GM21528 (cell line): ENCODE measurements around the gene PRKCA.

Experiments used
- ATAC-seq: cut with Tn5 transposase; IDR thresholded peaks from one replicate; pipeline ENCODE4 v1.9.1; 2021; ENCODE audit warnings: mild to moderate bottlenecking, moderate library complexity; ENCODE audit not compliant: unreplicated experiment, low FRiP score

PRKCA gene

DNA sequence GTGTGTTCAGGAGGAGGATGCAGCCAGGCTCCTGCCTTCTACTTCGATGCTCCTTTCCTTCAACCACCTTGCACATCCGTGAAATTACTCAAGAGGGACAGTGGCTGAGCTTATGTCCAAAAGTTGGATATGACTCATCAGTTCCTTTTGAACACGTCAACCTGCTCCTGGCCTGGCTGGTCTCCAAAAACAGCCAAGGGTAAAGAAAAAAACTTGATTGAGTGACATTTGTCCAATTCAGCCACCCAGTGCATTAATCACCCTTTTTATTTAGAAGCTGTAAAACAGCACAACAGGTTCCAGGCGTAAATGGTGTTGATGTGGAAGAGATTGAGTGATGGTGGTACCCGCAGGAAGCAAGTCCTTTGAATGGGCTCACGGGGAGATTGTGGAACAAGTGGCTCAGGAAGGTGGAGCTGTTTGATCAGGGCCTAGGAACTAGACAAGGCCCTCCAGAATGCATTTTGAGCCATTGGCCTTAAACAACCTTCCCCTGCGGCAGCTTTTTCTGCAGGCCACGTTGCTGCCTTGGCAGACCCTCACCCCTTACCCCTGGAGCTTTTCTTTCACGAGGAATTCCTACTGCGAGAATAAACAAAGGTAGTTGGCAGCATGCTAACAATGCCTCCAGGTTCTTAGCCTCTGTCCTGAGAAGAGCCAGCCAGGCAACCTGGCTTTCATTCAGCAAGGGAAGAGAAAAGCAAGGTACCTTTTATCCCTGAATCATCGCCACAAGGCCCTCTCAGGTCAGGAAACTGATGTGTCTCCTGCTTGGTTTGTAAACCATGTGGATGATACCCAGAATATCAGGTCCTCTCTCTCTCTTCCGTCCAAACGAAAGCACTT lies 359.2 kb downstream of the PRKCA start:
- ATAC-seq = no peak

- no peak for ATAC-seq
These were observed 360.1 kb downstream of the PRKCA start for GRCh38 chr17:66662496-66662895.

DNA sequence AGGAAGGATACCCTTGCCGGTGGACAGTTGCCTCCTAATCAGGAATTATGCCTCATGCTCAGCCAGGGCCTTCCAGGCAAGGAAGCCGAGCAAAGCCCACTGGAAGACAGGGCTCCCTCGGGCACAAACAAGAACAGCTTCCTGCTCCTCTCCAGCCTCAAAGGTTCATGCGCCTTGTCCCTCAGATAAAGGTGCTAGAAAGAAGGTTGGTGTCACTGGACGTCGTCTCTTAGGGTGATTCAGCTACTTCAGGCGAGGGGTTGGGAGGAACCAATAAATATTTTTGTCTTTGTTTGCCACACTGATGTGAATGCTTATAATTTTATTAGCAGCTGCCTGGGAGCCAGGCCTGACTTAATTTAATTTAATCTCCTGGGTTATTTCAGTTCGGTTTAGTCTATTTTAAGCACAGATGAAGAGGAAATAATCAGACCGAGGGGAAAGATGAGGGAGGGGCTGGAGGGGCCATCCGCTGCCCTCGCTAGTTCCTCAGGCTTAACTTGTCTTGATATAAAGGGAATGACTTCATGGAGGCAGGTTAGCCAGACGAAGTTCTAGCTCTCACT lies 360.7 kb downstream of the PRKCA start:
- ATAC-seq = no peak

DNA sequence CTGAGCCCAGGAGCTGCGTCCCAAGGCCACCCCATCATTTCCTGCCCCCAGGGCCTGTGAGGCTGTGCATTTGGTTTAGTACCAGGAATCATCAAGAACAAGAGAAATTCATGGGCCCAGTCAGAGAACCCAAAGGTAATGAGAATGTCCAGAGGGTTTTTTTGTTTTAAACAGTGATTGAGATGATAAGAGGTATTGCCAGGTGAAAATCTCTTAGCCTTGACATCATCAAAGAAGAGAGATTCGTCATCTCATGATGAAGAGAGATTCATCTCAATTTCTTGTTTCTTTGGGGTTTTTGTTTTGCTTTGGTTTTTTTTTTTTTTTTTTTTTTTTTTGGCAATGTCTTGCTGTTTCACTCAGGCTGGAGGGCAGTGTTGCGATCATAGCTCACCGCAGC lies 361.9 kb downstream of the PRKCA start:
- no peak for ATAC-seq

DNA sequence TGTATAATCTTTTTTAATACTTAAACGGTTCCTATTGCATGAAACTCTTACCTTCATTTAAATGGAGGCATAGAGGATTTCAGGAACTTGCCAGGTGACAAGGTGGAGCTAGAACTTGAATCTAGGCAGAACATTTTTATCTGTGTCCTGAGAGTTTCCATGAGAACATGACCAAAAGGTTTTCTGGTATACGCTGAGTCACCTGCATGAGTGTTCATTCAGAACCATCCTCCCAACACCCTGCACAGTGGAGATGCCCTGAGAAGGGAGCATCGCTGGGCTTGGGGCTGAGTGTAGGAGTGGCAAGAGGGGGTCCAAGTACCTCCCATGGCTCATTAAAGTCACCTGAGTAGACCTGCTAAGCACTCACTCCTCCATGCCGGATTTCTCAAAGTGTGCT lies 362.8 kb downstream of the PRKCA start:
- ATAC-seq = no peak

GRCh38 chr17:66667090-66667489 lies 364.7 kb downstream of the PRKCA start:
- ATAC-seq = no peak

DNA sequence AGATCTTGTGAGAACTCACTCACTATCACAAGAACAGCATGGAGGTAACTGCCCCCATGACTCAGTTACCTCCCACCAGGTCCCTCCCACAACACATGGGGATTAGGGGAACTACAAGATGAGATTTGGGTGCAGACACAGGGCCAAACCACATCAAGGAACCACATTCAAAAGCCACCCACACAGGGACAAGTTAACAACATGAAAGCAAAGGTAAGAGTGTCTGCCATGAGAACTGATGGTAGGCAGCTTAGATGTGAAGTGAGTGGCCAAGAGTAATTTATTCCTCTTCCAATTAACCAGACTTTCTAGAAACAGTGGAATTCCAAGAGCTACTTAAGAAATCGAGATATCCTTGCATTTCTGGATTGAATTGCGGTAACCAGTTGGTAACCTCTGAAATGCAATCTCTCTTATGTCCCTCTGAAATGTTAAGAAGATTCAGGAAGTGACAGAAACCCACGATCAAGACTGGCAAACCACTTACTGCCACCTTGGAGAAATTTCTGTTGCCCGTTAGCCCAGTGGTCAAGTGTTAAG lies 365.1 kb downstream of the PRKCA start:
- ATAC-seq = no peak

GRCh38 chr17:66670206-66670605 lies 367.8 kb downstream of the PRKCA start:
- ATAC-seq = no peak

DNA sequence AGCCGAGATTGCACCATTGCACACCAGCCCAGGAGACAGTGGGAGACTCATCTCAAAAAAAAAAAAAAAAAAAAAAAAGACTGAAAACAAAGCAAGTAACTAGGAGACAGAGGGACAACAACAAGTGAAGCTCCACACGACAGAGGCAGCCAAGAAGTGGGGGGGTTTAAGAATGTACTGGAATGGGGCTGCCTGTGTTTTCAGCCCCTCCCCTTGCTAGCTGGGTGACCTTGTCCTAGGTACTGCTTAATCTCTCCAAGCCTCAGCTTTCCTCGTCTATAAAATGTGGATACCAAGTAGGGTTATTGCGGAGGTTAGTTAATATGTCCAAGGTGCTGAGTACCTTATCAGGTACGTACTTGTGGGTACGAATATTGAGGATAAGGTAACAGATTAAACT lies 368.7 kb downstream of the PRKCA start:
- ATAC-seq = no peak

DNA sequence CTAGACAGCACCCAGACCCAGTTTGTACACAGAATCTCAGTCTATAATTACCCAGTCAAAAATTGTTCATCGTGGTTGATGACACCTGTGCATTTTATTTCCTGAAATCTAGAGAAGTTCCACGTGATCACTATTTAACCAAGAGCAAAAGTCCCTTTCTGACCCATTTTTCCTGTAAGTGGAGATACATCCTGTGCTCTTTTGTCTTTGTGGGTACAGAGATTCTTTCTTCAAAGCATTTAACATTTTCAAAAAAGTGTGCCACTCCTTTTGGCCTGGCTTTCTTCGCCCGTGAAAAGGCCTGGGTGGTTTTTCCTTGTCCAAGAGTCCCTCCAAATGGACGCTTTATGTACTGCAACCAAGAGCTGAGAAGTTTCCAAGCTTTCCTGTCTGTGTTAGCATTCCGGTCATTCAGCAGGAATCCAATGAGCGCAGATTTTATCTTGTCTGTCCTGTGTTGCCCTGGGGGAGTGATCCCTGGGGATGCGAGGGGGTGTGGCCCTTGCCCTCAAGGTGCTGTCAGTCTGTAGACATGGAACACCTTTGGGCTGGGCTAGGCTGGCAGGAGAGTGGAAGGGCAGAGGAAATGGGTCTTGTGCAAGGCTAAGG lies 371.4 kb downstream of the PRKCA start:
- no peak for ATAC-seq

GRCh38 chr17:66675273-66675990 lies 373.0 kb downstream of the PRKCA start:
- no peak for ATAC-seq

DNA sequence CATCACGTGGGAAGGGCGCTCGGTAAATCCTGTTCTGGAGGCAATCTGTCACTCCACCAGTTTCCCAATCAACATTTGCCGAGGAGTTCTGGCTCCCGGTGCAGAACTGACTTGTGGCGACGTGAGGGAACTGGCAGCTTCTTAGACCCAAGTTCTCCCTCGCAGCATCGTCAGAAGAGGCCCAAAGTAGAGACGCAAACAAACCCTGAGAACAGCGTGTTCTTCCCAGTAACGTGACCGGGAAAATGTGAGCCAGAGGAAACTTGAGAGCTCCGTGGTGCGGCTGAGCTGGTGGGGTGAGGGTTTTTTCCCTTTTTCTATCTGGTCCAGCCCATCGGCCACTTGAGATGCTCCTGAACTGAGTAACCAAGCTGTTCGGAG lies 373.6 kb downstream of the PRKCA start:
- no peak for ATAC-seq

DNA sequence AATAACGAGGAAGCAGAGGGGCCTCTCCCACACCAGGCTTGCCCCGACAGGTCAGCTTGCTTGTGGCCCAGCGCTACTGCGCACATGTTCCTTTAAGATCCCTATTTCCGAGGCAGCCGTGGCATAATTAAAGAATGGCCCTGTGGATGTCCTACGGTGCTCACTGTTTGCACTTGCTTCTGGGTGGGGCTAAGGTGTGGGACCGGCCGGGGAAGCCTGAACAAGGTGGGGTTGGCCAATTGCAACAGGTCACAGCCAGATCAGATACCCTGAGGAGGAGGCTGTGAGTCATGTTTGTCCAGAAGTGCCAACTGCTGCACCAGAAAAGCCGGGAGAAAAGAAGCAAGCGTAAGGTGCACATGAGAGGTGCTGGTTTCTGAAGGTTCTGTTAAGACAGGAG lies 374.0 kb downstream of the PRKCA start:
- no peak for ATAC-seq

DNA sequence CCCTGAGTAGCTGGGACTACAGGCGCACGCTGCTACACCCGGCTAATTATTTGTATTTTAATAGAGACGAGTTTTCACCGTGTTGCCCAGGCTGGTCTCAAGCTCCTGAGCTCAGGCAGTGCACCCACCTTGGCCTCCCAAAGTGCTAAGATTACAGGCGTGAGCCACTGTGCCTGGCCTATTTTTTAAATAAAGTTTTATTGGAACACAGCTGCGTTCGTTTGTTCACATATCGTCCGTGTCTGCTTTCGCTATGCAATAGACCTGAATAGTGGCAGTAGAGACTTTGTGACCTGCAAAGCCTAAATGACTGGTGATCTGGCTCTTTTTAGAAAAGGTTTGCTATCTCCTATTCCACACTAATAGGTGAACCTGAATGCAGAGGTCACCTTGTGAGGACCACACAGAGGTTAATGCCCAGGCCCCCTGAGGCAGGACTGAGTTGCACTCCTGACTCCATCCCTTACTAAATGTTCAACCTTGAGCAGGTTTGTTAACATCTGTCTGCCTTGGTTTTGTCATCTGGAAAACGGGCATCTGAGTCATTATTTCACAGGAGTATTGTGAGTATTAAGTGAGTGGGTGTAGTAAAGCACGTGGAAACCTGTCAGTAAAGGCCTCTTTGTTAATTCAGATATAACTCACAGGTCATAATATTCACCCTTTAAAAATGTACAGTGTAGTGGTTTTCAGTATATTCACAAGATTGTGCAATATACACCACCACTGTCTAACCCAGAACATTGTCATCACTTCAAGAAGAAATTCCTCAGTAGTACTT lies 375.0 kb downstream of the PRKCA start:
- no peak for ATAC-seq

- ATAC-seq = no peak
These were observed 375.6 kb downstream of the PRKCA start for GRCh38 chr17:66678061-66678460.

DNA sequence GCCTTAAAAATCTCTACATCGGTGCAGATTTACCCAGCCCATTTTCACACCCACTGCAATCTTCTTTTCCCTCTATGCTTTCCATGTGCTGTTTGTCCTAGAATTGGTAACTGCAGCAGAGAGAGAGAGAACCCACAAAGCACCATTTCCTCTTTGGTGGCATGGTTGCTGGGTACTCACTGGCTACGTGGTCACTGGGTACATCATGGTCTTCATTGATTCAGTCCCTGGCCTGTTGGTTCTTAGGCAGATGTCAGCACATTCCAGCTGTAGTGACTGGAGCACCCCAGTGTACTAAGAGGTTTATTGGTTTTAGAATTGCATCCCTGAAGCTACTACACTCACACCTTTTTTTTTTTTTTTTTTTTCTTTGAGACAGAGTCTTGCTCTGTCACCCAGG lies 376.4 kb downstream of the PRKCA start:
- ATAC-seq = no peak

- ATAC-seq = no peak
These were observed 377.5 kb downstream of the PRKCA start for GRCh38 chr17:66679631-66680517.

DNA sequence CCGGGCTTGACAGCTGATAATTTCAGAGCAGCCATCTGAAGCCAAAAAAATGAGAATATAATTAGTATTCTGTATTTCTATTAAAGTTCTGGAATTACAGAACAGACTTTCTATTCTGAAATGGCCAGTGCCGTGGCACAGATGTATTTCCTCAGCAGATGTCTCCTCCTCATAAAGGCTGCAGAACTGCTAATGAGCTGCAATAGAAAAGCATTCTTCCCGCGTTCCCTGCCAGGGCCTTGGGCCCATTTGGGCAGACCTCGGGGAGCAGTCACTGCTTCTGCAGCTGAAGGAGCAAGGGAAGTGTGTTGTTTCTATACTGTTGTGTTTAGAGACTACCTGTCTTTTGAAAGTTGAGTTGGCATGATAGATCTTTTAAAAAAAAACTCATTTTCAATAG lies 379.9 kb downstream of the PRKCA start:
- no peak for ATAC-seq

DNA sequence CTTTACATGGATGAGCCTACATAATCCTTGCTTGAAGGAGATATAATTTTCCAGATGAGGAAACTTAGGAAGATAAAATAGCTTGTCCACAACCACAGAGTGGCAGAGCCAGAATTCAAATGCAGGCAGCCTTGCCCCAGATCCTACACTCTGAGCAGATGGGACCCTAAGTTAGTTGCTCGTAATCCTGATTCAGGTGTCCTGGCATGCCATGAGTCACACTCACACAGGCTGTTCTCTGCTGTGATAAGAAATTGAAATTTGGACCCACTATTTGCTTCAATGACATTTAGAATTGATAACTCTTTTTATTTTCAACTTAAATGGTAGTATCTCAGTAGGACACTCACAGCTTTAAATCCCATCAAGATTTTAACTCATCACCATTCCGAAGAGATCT lies 381.8 kb downstream of the PRKCA start:
- ATAC-seq = no peak
